ENCODE measurements around the gene FGF9. TPM values are rescaled to one million over a fixed set of nuclear protein-coding genes. Genes with fewer than 3 reads are reported as not detected.

Gene FGF9
- total and polyA plus RNA-seq, 2 of the 8 experiments (the other 6 are each of a cell fraction or from before 2014, with no cell fraction given), result 0.02 TPM; not detected in 1

DNA sequence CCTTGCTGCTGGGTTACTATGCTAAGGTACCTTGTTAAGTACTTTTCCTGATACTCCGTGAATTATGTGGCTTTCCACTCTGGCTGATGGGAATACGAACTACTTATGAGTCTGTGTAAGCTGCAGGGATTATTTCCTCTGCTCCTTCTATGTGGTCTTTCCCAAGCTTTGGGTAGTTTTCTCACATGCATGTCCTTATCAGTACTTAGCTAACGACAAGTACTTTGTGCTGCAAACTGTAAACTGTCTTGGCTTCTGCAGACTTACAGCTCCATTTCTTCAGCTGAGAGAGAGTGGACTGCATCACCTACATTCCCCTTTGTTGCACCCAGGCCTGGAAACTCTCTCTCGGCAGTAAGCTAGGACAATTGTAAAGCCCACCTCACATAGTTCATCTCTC is 76.6 kb downstream of the FGF9 start (continued):
- TF ChIP-seq GTF2F1 (IDR thresholded peaks at IDR 0.05; ENCODE audit: borderline replicate concordance, low read depth, low read length), result no peak
- TF ChIP-seq SP4 (IDR thresholded peaks at IDR 0.05; ENCODE audit: low read length), result no peak
- TF ChIP-seq CHD1 (IDR thresholded peaks at IDR 0.05; ENCODE audit: low read depth, low read length), result no peak

All from H1 (cell line).